TTC549 (cell line): ENCODE measurements around the gene SETD1B.

Experiments
- FAIRE-seq: peaks from 2 replicates; lab custom pipeline; 2012; peaks lifted over from hg19 to GRCh38; lab: Jason Lieb, UNC

Gene SETD1B

DNA sequence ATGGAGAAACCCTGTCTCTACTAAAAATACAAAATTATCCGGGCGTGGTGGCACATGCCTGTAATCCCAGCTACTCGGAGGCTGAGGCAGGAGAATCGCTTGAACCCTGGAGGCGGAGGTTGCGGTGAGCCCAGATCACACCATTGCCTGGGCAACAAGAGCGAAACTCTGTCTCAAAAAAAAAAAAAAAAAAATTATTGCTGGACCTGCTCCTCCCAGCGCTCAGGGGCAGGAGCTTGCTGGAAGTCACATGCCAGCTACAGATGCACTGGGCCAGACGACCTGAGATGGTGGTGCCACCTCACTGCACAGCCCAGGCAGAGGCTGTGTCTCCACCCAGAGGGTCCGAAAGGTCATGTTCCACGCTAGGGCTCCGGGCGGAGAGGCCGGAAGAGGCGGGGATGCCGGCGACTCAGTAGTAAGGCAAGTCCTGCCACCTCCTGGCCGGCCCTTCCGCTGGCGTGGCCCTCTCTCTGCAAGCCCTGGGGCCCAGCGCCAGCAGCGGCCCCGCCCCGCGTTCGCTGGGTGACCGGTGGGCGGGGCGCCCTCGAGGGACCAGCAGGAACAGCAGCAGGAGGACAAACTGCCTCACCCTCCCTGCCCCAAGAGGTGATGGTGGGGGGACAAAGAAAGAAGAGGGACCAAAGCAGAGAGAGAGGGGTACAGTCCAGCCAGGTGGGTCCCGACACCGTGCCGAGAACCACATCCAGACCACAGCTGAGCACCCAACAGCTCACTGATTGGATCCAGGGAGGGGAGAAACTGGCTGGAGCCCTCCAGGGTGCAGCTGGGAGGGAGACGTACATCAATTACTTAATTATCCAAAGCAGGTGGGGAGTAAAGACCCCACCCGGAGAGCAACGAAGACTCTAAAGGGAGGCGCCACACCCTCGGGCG lies 6.7 kb upstream of the SETD1B start:
- FAIRE-seq: no peak

- FAIRE-seq: no peak
These were observed 5.6 kb upstream of the SETD1B start for GRCh38 chr12:121797937-121798786.

GRCh38 chr12:121798787-121799155 lies 5.0 kb upstream of the SETD1B start:
- no peak for FAIRE-seq

- no peak for FAIRE-seq
These were observed 4.5 kb upstream of the SETD1B start for GRCh38 chr12:121799156-121799841.

DNA sequence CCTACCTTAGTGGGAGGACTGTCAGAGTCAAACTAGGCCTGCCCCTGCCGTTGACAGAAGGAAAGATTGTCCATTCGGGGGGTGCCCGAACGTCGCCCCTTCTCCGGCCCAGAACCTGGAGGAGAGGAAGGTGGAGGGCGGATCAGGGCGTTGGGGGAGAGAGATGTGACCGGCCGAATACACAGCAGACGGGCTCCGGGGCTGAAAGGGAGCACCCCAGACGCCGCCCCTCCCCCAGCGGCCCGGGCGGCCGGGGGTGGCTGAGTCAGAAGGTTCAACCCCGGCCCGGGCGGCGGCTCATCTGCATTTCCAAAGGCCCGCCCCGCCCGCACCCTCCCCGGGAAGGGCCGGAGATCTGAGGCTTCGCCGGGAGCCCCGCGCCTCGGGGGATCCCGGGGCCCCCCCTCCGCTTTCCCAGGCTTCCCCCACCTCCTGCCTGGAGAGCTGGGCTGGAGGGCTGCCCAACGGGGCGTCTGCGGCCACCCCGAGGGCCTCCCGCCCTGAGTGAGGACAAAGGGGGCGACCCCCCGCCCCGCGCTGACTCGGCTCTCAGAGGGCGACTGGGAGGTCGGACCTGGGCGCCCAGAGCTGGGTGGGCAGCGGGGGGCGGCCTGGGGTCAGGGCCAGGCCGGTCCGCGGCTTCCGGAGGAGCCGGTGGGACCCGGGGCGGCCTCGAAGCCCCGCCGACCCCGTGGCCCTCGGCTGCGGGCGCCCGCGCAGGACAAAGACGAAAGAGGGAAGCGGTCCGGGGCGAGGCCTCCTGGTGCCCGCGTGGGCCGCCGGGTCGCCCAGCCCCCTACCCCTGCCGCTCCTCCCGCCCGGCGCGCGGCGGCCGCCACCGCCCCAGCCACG lies 3.7 kb upstream of the SETD1B start:
- no peak for FAIRE-seq

DNA sequence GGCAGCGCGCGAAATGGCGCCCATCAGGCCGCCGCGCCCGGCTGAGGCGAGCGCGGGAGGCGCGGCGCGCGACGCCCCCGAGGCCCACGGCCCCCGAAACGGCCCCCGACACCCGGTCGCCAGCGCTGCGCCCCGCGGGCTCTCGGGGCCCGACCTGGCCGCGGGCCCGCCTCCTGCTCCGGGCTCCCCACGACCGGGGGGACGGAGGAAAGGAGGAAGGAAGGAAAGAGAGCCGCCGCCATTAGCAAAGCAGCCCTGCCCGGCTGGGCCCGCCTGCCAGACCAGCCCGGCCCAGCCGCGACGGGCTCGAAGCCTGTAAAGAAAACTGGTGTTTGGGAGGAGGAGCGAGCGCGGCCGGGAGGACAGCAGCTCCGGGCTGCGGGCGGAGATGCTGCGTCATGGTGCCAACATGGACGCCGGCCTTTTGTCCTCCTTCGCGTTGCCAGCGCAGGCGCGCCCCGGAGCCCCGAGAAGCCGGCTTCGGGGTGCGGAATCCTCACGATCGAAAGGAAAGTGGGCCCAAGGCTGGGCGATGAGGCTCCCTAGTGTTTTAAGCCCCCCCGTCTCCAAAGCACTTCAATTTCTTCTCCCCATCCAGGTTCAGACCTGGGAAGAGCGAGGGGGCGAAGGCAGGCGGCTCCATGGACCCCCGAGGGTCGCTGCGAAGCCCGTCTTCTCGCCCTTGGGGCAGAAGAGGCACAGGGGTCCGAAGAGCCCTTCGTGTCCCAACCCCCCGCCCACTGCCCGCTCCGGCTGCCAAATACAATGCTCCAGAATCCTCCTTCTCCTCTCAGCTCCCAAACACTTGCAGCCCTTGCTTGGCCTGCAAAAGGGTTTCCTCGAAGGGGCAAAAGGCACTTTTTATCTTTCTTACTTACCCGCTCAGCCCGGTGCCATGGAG lies 2.9 kb upstream of the SETD1B start:
- FAIRE-seq: no peak

- no peak for FAIRE-seq
These were observed 2.0 kb upstream of the SETD1B start for GRCh38 chr12:121801595-121802484.

DNA sequence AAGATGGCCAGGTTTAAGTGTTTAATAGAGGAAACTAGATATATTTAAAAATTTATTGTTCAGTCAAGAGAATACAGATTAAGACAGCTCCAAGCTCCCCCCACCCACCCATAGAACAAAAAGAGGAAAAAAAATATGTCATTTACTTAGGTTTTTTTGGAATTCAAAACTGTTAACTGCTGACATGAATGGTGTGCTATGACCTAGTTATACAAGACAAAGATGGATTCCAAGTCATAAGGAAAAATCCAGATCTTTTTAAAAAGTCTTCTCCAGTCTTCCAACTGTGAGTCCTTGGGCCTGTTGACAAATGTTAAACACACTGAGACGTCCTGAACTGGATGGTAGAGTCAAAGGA lies 1.3 kb upstream of the SETD1B start:
- no peak for FAIRE-seq

DNA sequence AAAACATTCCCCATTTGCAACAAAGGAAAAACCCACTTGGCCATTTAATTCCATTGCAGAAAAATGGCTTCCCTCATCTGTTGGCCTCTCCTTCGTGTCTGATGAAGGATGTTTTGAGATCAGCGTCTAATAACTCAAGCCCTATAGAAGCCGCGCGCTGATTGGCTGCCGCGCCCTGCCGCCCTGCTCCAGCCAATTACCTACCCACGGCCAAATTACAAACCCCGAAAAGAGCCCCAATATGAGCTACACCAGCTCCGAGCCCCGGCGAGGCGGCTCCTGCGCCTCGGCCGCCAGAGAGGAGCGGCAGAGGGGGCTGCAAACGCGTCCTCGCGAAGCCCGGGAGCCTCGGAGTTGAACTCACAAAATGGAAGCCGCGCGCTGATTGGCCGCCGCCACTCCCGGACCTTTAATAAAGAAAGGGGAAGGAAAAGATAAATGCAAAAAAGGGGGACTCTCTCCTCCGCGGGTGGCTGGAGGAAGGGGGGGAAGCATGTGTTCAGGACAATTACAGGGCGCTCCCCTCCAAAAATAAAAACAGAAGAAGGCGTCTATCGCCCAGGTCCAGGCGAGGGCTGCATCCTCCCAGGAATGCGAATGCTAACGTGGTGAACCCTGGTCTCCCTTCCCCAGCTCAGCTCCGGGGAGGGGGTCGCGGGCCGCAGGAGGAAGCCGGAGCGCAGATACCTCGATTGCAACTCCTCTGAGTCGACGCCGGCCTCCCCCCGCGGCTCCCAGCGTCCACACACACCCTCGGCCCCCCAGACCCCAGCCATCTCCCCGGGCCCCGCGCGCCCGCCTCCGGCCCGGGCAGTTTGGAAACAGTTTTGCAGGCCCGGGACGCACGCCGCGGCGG lies 738 bp upstream of the SETD1B start:
- peak; percentile 94 for FAIRE-seq

DNA sequence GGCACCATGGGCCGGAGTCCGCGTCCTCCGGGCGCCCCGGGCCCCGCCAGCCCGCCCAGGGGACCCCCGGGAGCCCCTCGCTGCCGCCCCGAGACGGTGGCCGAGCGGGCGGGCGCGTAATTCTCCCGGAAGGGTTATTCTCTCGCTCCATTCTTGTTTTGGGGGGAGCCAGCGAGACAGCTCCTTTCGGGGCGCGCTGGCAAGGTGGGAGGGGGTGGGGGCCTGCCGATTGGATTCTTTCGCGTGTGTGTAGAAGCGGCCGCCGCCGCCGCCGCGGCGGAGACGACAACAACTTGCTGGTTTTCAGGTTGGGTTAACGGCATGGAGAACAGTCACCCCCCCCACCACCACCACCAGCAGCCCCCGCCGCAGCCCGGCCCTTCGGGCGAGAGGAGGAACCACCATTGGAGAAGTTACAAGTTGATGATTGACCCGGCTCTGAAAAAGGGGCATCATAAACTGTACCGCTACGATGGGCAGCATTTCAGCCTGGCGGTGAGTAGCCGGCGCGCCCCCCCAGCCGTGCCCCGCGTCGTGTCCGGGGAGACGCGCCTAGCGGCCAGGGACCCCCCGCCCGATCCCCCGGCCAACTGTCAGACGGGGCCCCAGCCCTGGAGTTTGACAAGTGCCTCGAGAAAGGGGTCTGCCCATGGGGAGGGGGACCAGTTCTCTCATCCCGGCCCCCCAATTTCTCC lies 755 bp downstream of the SETD1B start:
- no peak for FAIRE-seq

GRCh38 chr12:121805171-121806008 lies 1.6 kb downstream of the SETD1B start:
- no peak for FAIRE-seq

DNA sequence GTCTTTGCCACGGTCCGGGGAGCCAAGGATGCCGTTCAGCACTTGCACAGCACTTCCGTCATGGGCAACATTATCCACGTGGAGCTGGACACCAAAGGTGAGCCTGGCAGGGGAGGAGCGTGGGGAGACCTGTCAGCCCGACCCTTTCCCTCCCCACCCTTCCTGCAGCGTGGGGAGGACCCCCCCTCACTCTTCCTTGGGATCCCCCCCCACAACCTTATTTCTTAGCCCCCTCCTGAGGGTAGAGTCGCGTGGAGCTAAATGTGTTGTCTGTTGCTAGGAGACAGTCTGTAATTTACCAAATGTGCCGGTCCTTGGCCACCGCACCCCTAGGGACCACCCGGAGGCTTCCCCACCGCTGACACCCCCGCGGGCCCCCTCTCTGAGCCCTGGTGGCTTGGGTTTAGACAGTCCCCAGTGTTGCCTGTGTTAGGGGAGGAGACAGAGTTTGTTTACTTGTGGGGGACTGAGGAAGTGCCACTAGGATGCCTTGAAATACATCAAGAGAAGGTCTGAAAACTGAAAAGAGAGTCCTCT lies 2.3 kb downstream of the SETD1B start:
- FAIRE-seq: no peak

DNA sequence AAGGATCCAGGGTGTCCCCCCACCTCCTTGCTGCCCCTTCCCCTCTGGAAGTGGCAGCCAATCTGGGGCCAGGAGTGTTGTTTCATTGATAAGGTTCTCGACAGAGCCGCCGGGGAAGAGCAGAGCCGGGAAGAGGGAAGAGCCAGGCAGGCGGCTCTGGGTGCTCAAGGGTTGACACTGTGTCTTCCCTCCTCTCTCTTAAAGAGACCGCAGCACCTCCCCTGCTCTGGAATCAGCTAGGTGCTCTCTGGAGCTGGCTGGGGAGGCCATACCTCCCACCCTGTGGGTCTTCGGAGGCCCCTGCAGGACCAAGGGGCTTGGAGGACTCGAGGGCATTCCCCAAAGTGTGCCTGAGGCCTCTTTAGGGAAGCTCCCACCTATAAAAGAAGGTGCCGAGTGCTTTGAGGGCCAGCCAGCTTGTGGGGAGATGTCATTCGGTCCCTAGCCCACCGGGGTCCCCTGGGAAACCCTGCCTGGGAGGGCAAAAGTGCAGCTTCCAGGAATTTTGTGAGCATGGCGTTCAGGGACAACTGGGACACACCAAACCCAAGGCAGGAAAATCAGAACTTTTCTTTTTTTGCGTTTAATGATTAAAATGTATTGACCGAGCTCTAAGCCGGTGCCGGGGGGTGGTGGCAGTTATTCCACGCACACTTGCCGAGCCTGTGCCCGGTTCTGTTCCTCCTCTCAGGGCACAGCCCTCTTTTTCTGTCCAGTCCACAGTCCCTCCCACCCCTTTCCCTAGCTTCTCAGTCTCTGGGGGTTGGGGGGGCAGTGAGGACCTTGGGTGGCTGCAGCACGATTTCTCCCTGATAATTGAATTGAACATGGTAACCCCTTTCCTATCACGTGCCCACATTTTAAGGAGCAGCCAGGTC lies 3.0 kb downstream of the SETD1B start:
- FAIRE-seq: no peak

DNA sequence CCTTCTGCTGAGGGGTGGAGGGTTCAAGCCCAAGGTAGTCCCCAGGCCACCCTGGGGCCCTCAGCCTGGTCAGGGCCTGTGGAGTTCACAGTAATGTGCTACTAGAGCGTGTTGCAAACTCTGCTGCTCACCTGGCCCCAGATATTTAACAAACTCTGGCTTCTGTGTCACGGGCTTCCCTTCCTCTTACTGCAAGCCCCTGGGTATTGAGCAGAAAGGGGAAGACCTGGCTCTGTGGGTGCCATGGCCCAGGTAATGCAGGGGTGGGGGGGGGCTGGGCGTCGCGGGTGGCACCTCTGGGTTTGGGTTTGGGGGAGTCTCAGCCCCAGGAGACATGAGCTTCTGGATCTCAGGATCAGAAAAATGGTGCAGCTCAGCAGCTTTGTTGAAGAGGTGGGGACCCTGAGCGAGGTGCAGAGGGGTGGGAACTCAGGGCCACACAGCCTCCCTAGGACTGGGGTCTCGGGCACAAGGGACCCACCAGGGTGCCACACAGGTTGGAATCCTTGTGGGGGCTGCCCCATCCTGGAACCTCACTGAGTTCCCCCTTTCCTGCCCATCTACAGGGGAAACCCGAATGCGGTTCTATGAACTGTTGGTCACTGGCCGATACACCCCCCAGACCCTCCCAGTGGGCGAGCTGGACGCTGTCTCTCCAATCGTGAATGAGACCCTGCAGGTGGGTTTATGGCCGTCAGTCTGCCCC lies 4.0 kb downstream of the SETD1B start:
- FAIRE-seq: no peak

- no peak for FAIRE-seq
These were observed 4.8 kb downstream of the SETD1B start for GRCh38 chr12:121808623-121809022.
